Tibial nerve (tissue), 3 donors: ENCODE measurements around the gene AP5Z1.

ENCODE experiments used
- POLR2A ChIP-seq, 2 donors: fragments of 450-650 bp; IDR thresholded peaks; one replicate each; pipeline ENCODE4 v1.6.1; 2017; ENCODE audit warnings: antibody characterized with exemption in 2 of 2, mild to moderate bottlenecking in 2 of 2, moderate library complexity in 2 of 2
- TF ChIP-seq, protein P1 (sequence below), 5 experiments: fragments of 200-600 bp in 3 of 5; fragments of 450-650 bp in 2 of 5; sonication (generic) in 3 of 5; IDR thresholded peaks; one replicate each; pipeline ENCODE4 v1.5.1; 2016 to 2019; ENCODE audit warnings: antibody characterized with exemption in 5 of 5, mild to moderate bottlenecking in 3 of 5, moderate library complexity in 2 of 5

DNA sequence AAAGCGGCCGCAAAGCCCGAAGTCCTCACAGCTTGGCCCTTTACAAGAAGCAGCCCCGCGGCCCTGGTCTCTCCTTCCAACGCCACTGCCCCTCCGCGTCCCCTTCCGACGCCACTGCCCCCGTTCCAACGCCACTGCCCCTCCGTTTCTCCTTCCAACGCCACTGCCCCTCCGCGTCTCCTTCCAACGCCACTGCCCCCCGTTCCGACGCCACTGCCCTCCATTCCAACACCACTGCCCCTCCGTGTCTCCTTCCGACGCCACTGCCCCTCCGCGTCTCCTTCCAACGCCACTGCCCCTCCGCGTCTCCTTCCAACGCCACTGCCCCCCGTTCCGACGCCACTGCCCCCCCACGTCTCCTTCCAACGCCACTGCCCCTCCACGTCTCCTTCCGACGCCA lies 33.1 kb downstream of the AP5Z1 start:
- TF ChIP-seq, protein P1, sequence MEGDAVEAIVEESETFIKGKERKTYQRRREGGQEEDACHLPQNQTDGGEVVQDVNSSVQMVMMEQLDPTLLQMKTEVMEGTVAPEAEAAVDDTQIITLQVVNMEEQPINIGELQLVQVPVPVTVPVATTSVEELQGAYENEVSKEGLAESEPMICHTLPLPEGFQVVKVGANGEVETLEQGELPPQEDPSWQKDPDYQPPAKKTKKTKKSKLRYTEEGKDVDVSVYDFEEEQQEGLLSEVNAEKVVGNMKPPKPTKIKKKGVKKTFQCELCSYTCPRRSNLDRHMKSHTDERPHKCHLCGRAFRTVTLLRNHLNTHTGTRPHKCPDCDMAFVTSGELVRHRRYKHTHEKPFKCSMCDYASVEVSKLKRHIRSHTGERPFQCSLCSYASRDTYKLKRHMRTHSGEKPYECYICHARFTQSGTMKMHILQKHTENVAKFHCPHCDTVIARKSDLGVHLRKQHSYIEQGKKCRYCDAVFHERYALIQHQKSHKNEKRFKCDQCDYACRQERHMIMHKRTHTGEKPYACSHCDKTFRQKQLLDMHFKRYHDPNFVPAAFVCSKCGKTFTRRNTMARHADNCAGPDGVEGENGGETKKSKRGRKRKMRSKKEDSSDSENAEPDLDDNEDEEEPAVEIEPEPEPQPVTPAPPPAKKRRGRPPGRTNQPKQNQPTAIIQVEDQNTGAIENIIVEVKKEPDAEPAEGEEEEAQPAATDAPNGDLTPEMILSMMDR (IDR thresholded peaks at IDR 0.05), result no peak
- TF ChIP-seq POLR2A (IDR thresholded peaks at IDR 0.05), result no peak
